Esophagus muscularis mucosa (tissue), 4 donors: ENCODE data around the gene CEP250. TPM values are rescaled to one million over a fixed set of nuclear protein-coding genes. Genes with fewer than 3 reads are reported as not detected.

Experiments used
- DNase-seq: peaks from one replicate; pipeline ENCODE4 v3.0.0-alpha.2; 2017; ENCODE audit errors: extremely low spot score
- H3K27ac ChIP-seq, 4 donors: fragments of 200-600 bp; sonication (generic); replicated peaks in 1 of 4; 1 replicate in 3 of 4; 2 replicates in 1 of 4; pipeline ENCODE4 v1.5.1; 2016 to 2019; ENCODE audit warnings: mild to moderate bottlenecking in 1 of 4
- H3K27me3 ChIP-seq, 4 donors: fragments of 200-600 bp; sonication (generic); one replicate each; pipeline versions ENCODE4 v1.5.1 to v1.6.0; 2016 to 2019
- H3K36me3 ChIP-seq, 4 donors: fragments of 200-600 bp; sonication (generic); one replicate each; pipeline ENCODE4 v1.5.1; 2016 to 2019
- H3K4me1 ChIP-seq, 4 donors: fragments of 200-600 bp; sonication (generic); one replicate each; pipeline ENCODE4 v1.5.1; 2016 to 2019
- H3K4me3 ChIP-seq, 4 donors: fragments of 200-600 bp; sonication (generic); 1 replicate in 2 of 4; 2 replicates in 2 of 4; pipeline ENCODE4 v1.5.1; 2016 to 2019; ENCODE audit warnings: mild to moderate bottlenecking in 4 of 4, moderate library complexity in 1 of 4
- H3K9me3 ChIP-seq, 4 donors: fragments of 200-600 bp; sonication (generic); 1 replicate in 3 of 4; 2 replicates in 1 of 4; pipeline ENCODE4 v1.5.1; 2016 to 2019
- CTCF ChIP-seq, 3 experiments: fragments of 200-600 bp in 2 of 3; fragments of 450-650 bp in 1 of 3; sonication (generic) in 2 of 3; IDR thresholded peaks; one replicate each; pipeline ENCODE4 v1.5.1; 2017 to 2019; ENCODE audit warnings: antibody characterized with exemption in 3 of 3, mild to moderate bottlenecking in 2 of 3, moderate library complexity in 1 of 3
- EP300 ChIP-seq: sonication (generic); formaldehyde crosslinking; IDR thresholded peaks from one replicate; pipeline ENCODE4 v1.6.1; 2017; ENCODE audit warnings: antibody characterized with exemption
- POLR2A ChIP-seq: fragments of 450-650 bp; IDR thresholded peaks from one replicate; pipeline ENCODE4 v1.6.1; 2017; ENCODE audit warnings: antibody characterized with exemption, moderate library complexity, mild to moderate bottlenecking, low read depth
- POLR2AphosphoS5 ChIP-seq, 2 donors: sonication (generic); formaldehyde crosslinking; IDR thresholded peaks; one replicate each; pipeline ENCODE4 v1.6.1; 2017; ENCODE audit warnings: antibody characterized with exemption in 2 of 2
- WGBS: methylation state at CpG from one replicate; pipeline ENCODE4 v1.1.5; 2018; 5-methylcytosine and 5-hydroxymethylcytosine counted together
- intact Hi-C: fragments of 100-400 bp; cut with DNase I; formaldehyde crosslinking; loops from one replicate; pipeline ENCODE4 v1.15.1; 2023
- small RNA-seq, 3 donors: library from RNA; depleted of rRNA; stranded (forward); fragments of <200 nt; gene quantifications; one replicate each; pipeline ENCODE3, GENCODE V24; 2016
- total RNA-seq, 4 donors: library from RNA; depleted of rRNA; stranded (reverse); fragments of >200 nt; gene quantifications; one replicate each; pipeline versions ENCODE4 v1.1.0 to v1.2.1, GENCODE V29; 2016

The CEP250 gene
- total RNA-seq, 4 donors from 2014 or later = 17.7 to 35.8 (median 23.7) TPM

GRCh38 chr20:35568645-35569044 lies 113.2 kb downstream of the CEP250 start:
- DNase-seq = no peak
- WGBS = 26% methylated on average over 2 of the region's 2 CpGs
- intact Hi-C loops = no loop called here
- H3K9me3 ChIP-seq = peaks cover 0 to 13% (median 10%) of the 10 kb centered on the region in 4 donors
- H3K4me3 ChIP-seq = no peak overlapping the region
- H3K4me1 ChIP-seq = no peaks in the 10 kb centered on the region
- no peak overlapping the region for H3K27ac ChIP-seq
- no peaks in the 10 kb centered on the region for H3K36me3 ChIP-seq
- H3K27me3 ChIP-seq = no peaks in the 10 kb centered on the region
- TF ChIP-seq EP300 (no peak), POLR2A (no peak), POLR2AphosphoS5 (IDR thresholded peaks at IDR 0.05) (no peak), CTCF (IDR thresholded peaks at IDR 0.05) (peak in 1 of 3 experiments; percentile 3)

Small RNA genes within 50 kb of the gene (small RNA-seq; reads per million reads assigned to genes)
- gene MIR1289-1 = 0 to 0.08 (median 0) reads per million in 3 donors

Other genes starting within 250 kb of the CEP250 start
- 1 to 10 TPM in 3 of 4 donors, under 1 TPM in 1; 0.83 to 4.0 (median 2.0) TPM for gene MMP24, start 228.9 kb upstream of the CEP250 start, total RNA-seq
- 10 to 100 TPM; 27.7 to 37.8 (median 32.0) TPM for gene MMP24OS, start 177.5 kb upstream of the CEP250 start, total RNA-seq
- 100 to 1,000 TPM in 1 of 4 donors, 10 to 100 TPM in 3; 47.8 to 106 (median 85.0) TPM for gene EIF6, start 170.8 kb upstream of the CEP250 start, total RNA-seq
- gene FAM83C, start 163.2 kb upstream of the CEP250 start, total RNA-seq = not detected
- gene UQCC1, start 43.6 kb upstream of the CEP250 start, total RNA-seq = 10 to 100 TPM; 19.9 to 31.2 (median 30.7) TPM
- gene GDF5, start 17.4 kb upstream of the CEP250 start, total RNA-seq = under 1 TPM; 0.39 to 0.83 (median 0.44) TPM
- not detected for gene C20orf173, start 74.1 kb downstream of the CEP250 start, total RNA-seq
- 100 to 1,000 TPM; 125 to 184 (median 133) TPM for gene ERGIC3, start 86.5 kb downstream of the CEP250 start, total RNA-seq
- gene SPAG4, start 160.2 kb downstream of the CEP250 start, total RNA-seq = 1 to 10 TPM; 2.6 to 5.0 (median 2.9) TPM
- 100 to 1,000 TPM in 2 of 4 donors, 10 to 100 TPM in 2; 23.0 to 148 (median 99.9) TPM for gene CPNE1, start 209.3 kb downstream of the CEP250 start, total RNA-seq
- 10 to 100 TPM; 21.0 to 30.6 (median 24.0) TPM for gene RBM12, start 209.3 kb downstream of the CEP250 start, total RNA-seq
- 10 to 100 TPM; 25.3 to 63.3 (median 32.7) TPM for gene NFS1, start 243.8 kb downstream of the CEP250 start, total RNA-seq
- 100 to 1,000 TPM; 159 to 360 (median 263) TPM for gene ROMO1, start 243.8 kb downstream of the CEP250 start, total RNA-seq